ENCODE data around the gene ACYP2.

- no peak for TF ChIP-seq SIN3A (IDR thresholded peaks at IDR 0.05; ENCODE audit: borderline replicate concordance, insufficient read depth, low read length)
- no peak for TF ChIP-seq TAF1 (IDR thresholded peaks at IDR 0.05; ENCODE audit: borderline replicate concordance, insufficient read depth, low read length)
- TF ChIP-seq REST (IDR thresholded peaks at IDR 0.05; ENCODE audit: insufficient read depth in 1 of 2, low read depth in 2 of 2, low read length in 2 of 2) = no peak
- no peak for TF ChIP-seq POLR2AphosphoS5 (IDR thresholded peaks at IDR 0.05; ENCODE audit: low read depth, low read length)
These were observed 97.0 kb downstream of the ACYP2 start for GRCh38 chr2:54212456-54212855.

All from PFSK-1 (cell line).